GM21526 (cell line): ENCODE results near the gene ZNF662.

Source experiments
- ATAC-seq: cut with Tn5 transposase; IDR thresholded peaks from one replicate; pipeline ENCODE4 v1.9.1; 2021; ENCODE audit warnings: moderate library complexity; ENCODE audit not compliant: unreplicated experiment, low FRiP score

Gene ZNF662

GRCh38 chr3:42886294-42886822, 19.6 kb upstream of the ZNF662 start:
- no peak for ATAC-seq

- no peak for ATAC-seq
These were observed 18.9 kb upstream of the ZNF662 start for GRCh38 chr3:42887084-42887483.

GRCh38 chr3:42891042-42891441, 14.9 kb upstream of the ZNF662 start:
- ATAC-seq: no peak

- ATAC-seq: no peak
These were observed 13.8 kb upstream of the ZNF662 start for GRCh38 chr3:42892169-42892568.

GRCh38 chr3:42892807-42893206, 13.1 kb upstream of the ZNF662 start:
- no peak for ATAC-seq

- ATAC-seq: no peak
These were observed 11.0 kb upstream of the ZNF662 start for GRCh38 chr3:42894698-42895579.

- no peak for ATAC-seq
These were observed 10.4 kb upstream of the ZNF662 start for GRCh38 chr3:42895580-42895868.

GRCh38 chr3:42898896-42899675, 6.9 kb upstream of the ZNF662 start:
- ATAC-seq: no peak

GRCh38 chr3:42900226-42901072, 5.5 kb upstream of the ZNF662 start:
- ATAC-seq: no peak

GRCh38 chr3:42901073-42901415, 4.9 kb upstream of the ZNF662 start:
- no peak for ATAC-seq

- ATAC-seq: no peak
These were observed 3.7 kb upstream of the ZNF662 start for GRCh38 chr3:42902257-42902656.

GRCh38 chr3:42904076-42904475, 1.9 kb upstream of the ZNF662 start:
- ATAC-seq: no peak

GRCh38 chr3:42905740-42906069, 237 bp upstream of the ZNF662 start:
- no peak for ATAC-seq

GRCh38 chr3:42906848-42907183, 874 bp downstream of the ZNF662 start:
- no peak for ATAC-seq

- no peak for ATAC-seq
These were observed 2.7 kb downstream of the ZNF662 start for GRCh38 chr3:42908675-42909074.

GRCh38 chr3:42911551-42911950, 5.6 kb downstream of the ZNF662 start:
- no peak for ATAC-seq

GRCh38 chr3:42914771-42915515, 9.0 kb downstream of the ZNF662 start:
- no peak for ATAC-seq

GRCh38 chr3:42923606-42924005, 17.7 kb downstream of the ZNF662 start:
- ATAC-seq: no peak

GRCh38 chr3:42926310-42926709, 20.4 kb downstream of the ZNF662 start:
- no peak for ATAC-seq

GRCh38 chr3:42934111-42934510, 28.2 kb downstream of the ZNF662 start:
- ATAC-seq: no peak
